PC-3 (cell line): ENCODE results near the gene TP63. TPM values are rescaled to one million over a fixed set of nuclear protein-coding genes. Genes with fewer than 3 reads are reported as not detected.
"Not testable (repeated sequence)": the region's sequence is repeated elsewhere in the genome, so short reads cannot be mapped to it uniquely, and the experiment has no call there.

Experiments
- ATAC-seq: fragments of 200-7000 bp; cut with Tn5 transposase; 2 replicates; pipeline ENCODE4 v1.9.1; 2020; ENCODE audit warnings: mild to moderate bottlenecking, moderate library complexity
- BruUV-seq: library from RNA; stranded (reverse); fragments of 400-500 nt; replicated peaks from 2 replicates; lab custom pipeline; 2021; lab: Mats Ljungman, UMichigan
- CTCF ChIA-PET: fragments of 300-600 bp; sonication (Branson Sonifier 250); formaldehyde crosslinking; loops from one replicate; lab custom pipeline; 2022; ENCODE audit warnings: antibody characterized with exemption; lab: Charles Lee
- POLR2A ChIA-PET: fragments of 300-600 bp; sonication (Branson Sonifier 250); formaldehyde crosslinking; loops from one replicate; lab custom pipeline; 2022; ENCODE audit warnings: antibody characterized with exemption; ENCODE audit not compliant: unreplicated experiment; lab: Charles Lee
- DNase-seq: peaks from one replicate; pipeline ENCODE4 v3.0.0-alpha.2; 2015
- H2AFZ ChIP-seq: fragments of 300-600 bp; sonication (generic); 2 replicates; pipeline ENCODE4 v1.6.0; 2016; ENCODE audit warnings: antibody characterized with exemption, low read length
- H3F3A ChIP-seq: fragments of 300-600 bp; sonication (generic); one replicate; pipeline ENCODE4 v1.6.0; 2017; ENCODE audit warnings: antibody characterized with exemption, low read length, control low read depth, mild to moderate bottlenecking; ENCODE audit not compliant: unreplicated experiment
- H3K27ac ChIP-seq: fragments of 300-600 bp; sonication (generic); 2 replicates; pipeline ENCODE4 v1.5.1; 2016; ENCODE audit warnings: mild to moderate bottlenecking, low read length
- H3K27me3 ChIP-seq: fragments of 300-600 bp; sonication (generic); 2 replicates; pipeline ENCODE4 v1.6.1; 2016; ENCODE audit warnings: low read length, mixed read lengths
- H3K36me3 ChIP-seq: fragments of 300-600 bp; sonication (generic); 2 replicates; pipeline ENCODE4 v1.6.1; 2016; ENCODE audit warnings: low read depth, mixed run types, low read length, mixed read lengths
- H3K4me1 ChIP-seq: fragments of 300-600 bp; sonication (generic); 2 replicates; pipeline ENCODE4 v1.5.1; 2016; ENCODE audit warnings: low read length; ENCODE audit not compliant: insufficient read depth
- H3K4me2 ChIP-seq: fragments of 300-600 bp; sonication (generic); 2 replicates; pipeline ENCODE4 v1.6.0; 2016; ENCODE audit warnings: low read length
- H3K4me3 ChIP-seq: fragments of 300-600 bp; sonication (generic); 2 replicates; pipeline ENCODE4 v1.5.1; 2016; ENCODE audit warnings: mild to moderate bottlenecking, low read length, mixed read lengths
- H3K79me2 ChIP-seq: fragments of 300-600 bp; sonication (generic); 2 replicates; pipeline ENCODE4 v1.6.1; 2017; ENCODE audit warnings: low read length, mixed read lengths
- H3K9ac ChIP-seq: fragments of 300-600 bp; sonication (generic); 2 replicates; pipeline ENCODE4 v1.6.0; 2016; ENCODE audit warnings: mild to moderate bottlenecking, low read length
- H3K9me2 ChIP-seq: fragments of 300-600 bp; sonication (generic); replicated peaks from 2 replicates; pipeline ENCODE4 v1.6.1; 2016; ENCODE audit warnings: mixed run types, low read length, mixed read lengths
- H3K9me3 ChIP-seq: fragments of 300-600 bp; sonication (generic); 2 replicates; pipeline ENCODE4 v1.6.1; 2016; ENCODE audit warnings: low read length, mixed read lengths
- H4K20me1 ChIP-seq: fragments of 300-600 bp; sonication (generic); 2 replicates; pipeline ENCODE4 v1.6.1; 2016; ENCODE audit warnings: low read length, mixed read lengths
- EZH2 ChIP-seq: fragments of 300-600 bp; sonication (generic); IDR thresholded peaks from one replicate; pipeline ENCODE4 v1.6.1; 2017; ENCODE audit warnings: antibody characterized with exemption, mild to moderate bottlenecking, low read length; ENCODE audit not compliant: unreplicated experiment
- EZH2phosphoT487 ChIP-seq: fragments of 300-600 bp; sonication (generic); IDR thresholded peaks from 2 replicates; pipeline ENCODE4 v1.6.1; 2018; ENCODE audit warnings: mild to moderate bottlenecking, antibody characterized with exemption, low read length, borderline replicate concordance
- intact Hi-C: fragments of 100-400 bp; cut with micrococcal nuclease; formaldehyde crosslinking; loops from 2 replicates; pipeline ENCODE4 v1.9.0; 2023
- total RNA-seq: library from RNA; depleted of rRNA; stranded (reverse); fragments of >200 nt; gene quantifications from 2 replicates; pipeline ENCODE4 v1.2.3, GENCODE V29; 2014
- TF ChIP-seq, protein P1 (sequence below): fragments of 300-600 bp; sonication (generic); conservative IDR thresholded peaks from 2 replicates; pipeline ENCODE4 v1.5.1; 2017; ENCODE audit warnings: antibody characterized with exemption, low read depth, mild to moderate bottlenecking, low read length

The TP63 gene
- total RNA-seq, 1 experiment from 2014 or later: 0.29 TPM

DNA sequence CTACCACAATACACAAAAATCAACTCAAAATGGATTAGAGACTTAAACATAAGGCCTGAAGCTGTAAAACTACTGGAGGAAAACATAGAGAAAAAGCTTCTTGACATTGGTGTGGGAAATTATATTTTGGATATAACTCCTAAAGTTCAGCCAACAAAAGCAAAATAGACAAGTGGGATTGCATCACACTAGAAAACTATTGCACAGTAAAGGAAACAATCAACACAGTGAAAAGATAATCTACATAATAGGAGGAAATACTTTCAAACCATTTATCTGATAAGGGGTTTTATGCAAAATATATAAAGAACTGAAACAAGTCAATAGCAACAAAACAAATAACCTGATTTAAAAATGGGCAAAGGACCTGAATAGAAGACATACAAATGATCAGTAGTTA, 37.6 kb upstream of the TP63 start:
- Histone ChIP-seq H3K4me1 (peaks cover 9% of the 10 kb centered on the region), H3F3A (no peaks in the 10 kb centered on the region), H3K9me3 (no peaks in the 10 kb centered on the region), H3K27ac (no peak overlapping the region), H3K9ac (no peak overlapping the region), H3K4me2 (no peak overlapping the region), H3K79me2 (no peaks in the 10 kb centered on the region), H2AFZ (no peak overlapping the region), H3K9me2 (no peaks in the 10 kb centered on the region), H3K36me3 (no peaks in the 10 kb centered on the region), H3K27me3 (no peaks in the 10 kb centered on the region), H4K20me1 (no peaks in the 10 kb centered on the region), H3K4me3 (no peak overlapping the region)
- no peak for TF ChIP-seq EZH2phosphoT487
- TF ChIP-seq, protein P1, sequence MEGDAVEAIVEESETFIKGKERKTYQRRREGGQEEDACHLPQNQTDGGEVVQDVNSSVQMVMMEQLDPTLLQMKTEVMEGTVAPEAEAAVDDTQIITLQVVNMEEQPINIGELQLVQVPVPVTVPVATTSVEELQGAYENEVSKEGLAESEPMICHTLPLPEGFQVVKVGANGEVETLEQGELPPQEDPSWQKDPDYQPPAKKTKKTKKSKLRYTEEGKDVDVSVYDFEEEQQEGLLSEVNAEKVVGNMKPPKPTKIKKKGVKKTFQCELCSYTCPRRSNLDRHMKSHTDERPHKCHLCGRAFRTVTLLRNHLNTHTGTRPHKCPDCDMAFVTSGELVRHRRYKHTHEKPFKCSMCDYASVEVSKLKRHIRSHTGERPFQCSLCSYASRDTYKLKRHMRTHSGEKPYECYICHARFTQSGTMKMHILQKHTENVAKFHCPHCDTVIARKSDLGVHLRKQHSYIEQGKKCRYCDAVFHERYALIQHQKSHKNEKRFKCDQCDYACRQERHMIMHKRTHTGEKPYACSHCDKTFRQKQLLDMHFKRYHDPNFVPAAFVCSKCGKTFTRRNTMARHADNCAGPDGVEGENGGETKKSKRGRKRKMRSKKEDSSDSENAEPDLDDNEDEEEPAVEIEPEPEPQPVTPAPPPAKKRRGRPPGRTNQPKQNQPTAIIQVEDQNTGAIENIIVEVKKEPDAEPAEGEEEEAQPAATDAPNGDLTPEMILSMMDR: no peak
- TF ChIP-seq EZH2: no peak
- intact Hi-C loops: no loop called here
- no TSS peak for BruUV-seq
- ChIA-PET CTCF (no interaction called here), POLR2A (no interaction called here)
- DNase-seq (no peak), ATAC-seq (no peak)

DNA sequence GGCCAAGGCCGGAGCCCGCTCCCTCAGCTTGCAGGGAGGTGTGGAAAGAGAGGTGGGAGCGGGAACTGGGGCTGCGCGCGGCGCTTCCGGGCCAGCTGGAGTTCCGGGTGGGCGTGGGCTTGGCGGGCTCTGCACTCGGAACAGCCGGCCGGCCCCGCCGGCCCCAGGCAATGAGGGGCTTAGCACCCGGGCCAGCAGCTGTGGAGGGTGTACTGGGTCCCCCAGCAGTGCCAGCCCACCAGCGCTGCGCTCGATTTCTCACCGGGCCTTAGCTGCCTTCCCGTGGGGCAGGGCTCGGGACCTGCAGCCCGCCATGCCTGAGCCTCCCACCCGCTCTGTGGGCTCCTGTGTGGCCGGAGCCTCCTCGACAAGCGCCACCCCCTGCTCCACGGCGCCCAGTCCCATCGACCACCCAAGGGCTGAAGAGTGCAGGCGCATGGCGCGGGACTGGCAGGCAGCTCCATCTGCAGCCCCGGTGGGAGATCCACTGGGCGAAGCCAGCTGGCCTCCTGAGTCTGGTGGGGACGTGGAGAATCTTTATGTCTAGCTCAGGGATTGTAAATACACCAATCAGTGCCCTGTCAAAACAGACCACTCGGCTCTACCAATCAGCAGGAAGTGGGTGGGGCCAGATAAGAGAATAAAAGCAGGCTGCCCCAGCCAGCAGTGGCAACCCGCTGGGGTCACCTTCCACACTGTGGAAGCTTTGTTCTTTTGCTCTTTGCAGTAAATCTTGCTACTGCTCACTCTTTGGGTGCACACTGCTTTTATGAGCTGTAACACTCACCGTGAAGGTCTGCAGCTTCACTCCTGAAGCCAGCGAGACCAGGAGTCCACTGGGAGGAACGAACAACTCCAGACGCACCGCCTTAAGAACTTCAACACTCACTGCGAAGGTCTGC, 34.9 kb upstream of the TP63 start:
- H3K9ac ChIP-seq, BruUV-seq, H3K4me2 ChIP-seq, CTCF ChIA-PET, ATAC-seq, H3K9me2 ChIP-seq, H3K9me3 ChIP-seq, H3K4me3 ChIP-seq, H3K27me3 ChIP-seq, POLR2A ChIA-PET, H3K4me1 ChIP-seq, H3K36me3 ChIP-seq, H3F3A ChIP-seq, DNase-seq, H4K20me1 ChIP-seq, H3K27ac ChIP-seq, H2AFZ ChIP-seq, intact Hi-C loops, H3K79me2 ChIP-seq: not testable (repeated sequence)

DNA sequence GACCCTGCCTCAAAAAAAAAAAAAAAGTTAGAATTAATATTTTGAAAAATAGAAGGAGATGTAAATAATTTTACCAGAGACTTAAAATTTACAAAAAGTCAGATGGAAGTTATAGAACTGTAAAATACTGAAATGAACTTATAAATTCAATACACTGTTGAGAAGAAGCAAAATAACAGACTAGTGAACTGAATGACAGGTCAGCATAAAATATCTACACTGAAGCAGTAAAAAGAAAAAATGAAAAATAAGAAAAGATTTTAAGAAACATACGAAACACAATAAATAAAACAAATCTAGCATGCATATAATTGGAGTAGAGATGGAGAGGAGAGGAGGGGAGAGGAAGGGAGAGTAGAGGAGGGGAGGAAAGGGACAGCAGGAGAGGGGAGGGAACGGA, 33.3 kb upstream of the TP63 start:
- Histone ChIP-seq H4K20me1 (no peaks in the 10 kb centered on the region), H3K9me2 (no peaks in the 10 kb centered on the region), H3K4me1 (no peaks in the 10 kb centered on the region), H3K27me3 (no peaks in the 10 kb centered on the region), H3K9ac (no peak overlapping the region), H3K4me2 (no peak overlapping the region), H3K4me3 (no peak overlapping the region), H3K27ac (no peak overlapping the region), H2AFZ (no peak overlapping the region), H3K36me3 (no peaks in the 10 kb centered on the region), H3F3A (no peaks in the 10 kb centered on the region), H3K9me3 (no peaks in the 10 kb centered on the region), H3K79me2 (no peaks in the 10 kb centered on the region)
- intact Hi-C loops: no loop called here
- TF ChIP-seq, protein P1: no peak
- TF ChIP-seq EZH2phosphoT487 (no peak), EZH2 (no peak)
- no peak for DNase-seq
- ChIA-PET POLR2A (no interaction called here), CTCF (no interaction called here)
- BruUV-seq: no TSS peak
- ATAC-seq: no peak
